Nephron progenitor cell (in vitro differentiated cells): ENCODE data around the gene RGS17.
"Not testable (repeated sequence)": the region's sequence is repeated elsewhere in the genome, so short reads cannot be mapped to it uniquely, and the experiment has no call there.

Experiments
- DNase-seq: peaks from one replicate; pipeline ENCODE4 v3.0.0; 2021
- H3K27ac Mint-ChIP-seq: 2 replicates; pipeline ENCODE4 v1.8.0; 2021; ENCODE audit warnings: mild to moderate bottlenecking, moderate library complexity, mixed read lengths
- H3K27me3 Mint-ChIP-seq: 2 replicates; pipeline ENCODE4 v1.8.0; 2021; ENCODE audit warnings: mild to moderate bottlenecking, low read depth, mixed read lengths; ENCODE audit not compliant: poor library complexity
- H3K36me3 Mint-ChIP-seq: 2 replicates; pipeline ENCODE4 v1.8.0; 2021; ENCODE audit warnings: low read depth, mixed read lengths
- H3K4me1 Mint-ChIP-seq: 2 replicates; pipeline ENCODE4 v1.8.0; 2021; ENCODE audit warnings: mixed read lengths
- H3K4me3 Mint-ChIP-seq: 2 replicates; pipeline ENCODE4 v1.8.0; 2021; ENCODE audit warnings: mild to moderate bottlenecking, moderate library complexity, mixed read lengths
- H3K9me3 Mint-ChIP-seq: 2 replicates; pipeline ENCODE4 v1.8.0; 2021; ENCODE audit warnings: mild to moderate bottlenecking, moderate library complexity, mixed read lengths
- CTCF ChIP-seq: fragments of 200-600 bp; sonication (generic); IDR thresholded peaks from 2 replicates; pipeline ENCODE4 v1.5.0; 2021; ENCODE audit warnings: antibody characterized with exemption

Gene RGS17

GRCh38 chr6:153012856-153013255 is 118.2 kb downstream of the RGS17 start:
- Mint-ChIP-seq H3K4me3 (no peak overlapping the region), H3K27ac (no peak overlapping the region), H3K36me3 (no peaks in the 10 kb centered on the region), H3K9me3 (no peaks in the 10 kb centered on the region), H3K4me1 (no peaks in the 10 kb centered on the region), H3K27me3 (no peaks in the 10 kb centered on the region)
- no peak for TF ChIP-seq CTCF
- no peak for DNase-seq

- H3K4me1 Mint-ChIP-seq = peaks cover 39% of the 10 kb centered on the region
- no peak for DNase-seq
These were observed 127.8 kb downstream of the RGS17 start for GRCh38 chr6:153003366-153003690.

GRCh38 chr6:153002613-153003365 is 128.3 kb downstream of the RGS17 start, which contains the start of gene MTRF1L:
TSS of gene MTRF1L (minus strand) at chr6:153002709. CDS start at chr6:153002685, 24 bp downstream.
- no peaks in the 10 kb centered on the region for H3K9me3 Mint-ChIP-seq
- H3K27ac Mint-ChIP-seq = peak within 1 kb of the TSS; percentile 100
- peak; percentile 92 for DNase-seq
- TF ChIP-seq CTCF = no peak
- H3K4me3 Mint-ChIP-seq = peak within 1 kb of the TSS; percentile 95
- H3K36me3 Mint-ChIP-seq = peaks cover 14% of the 10 kb centered on the region
- H3K4me1 Mint-ChIP-seq = peaks cover 39% of the 10 kb centered on the region
- no peaks in the 10 kb centered on the region for H3K27me3 Mint-ChIP-seq

More at GRCh38 chr6:153003366-153003690, 127.8 kb downstream of the RGS17 start:
- Mint-ChIP-seq H3K27ac (peak overlapping the region; percentile 100), H3K27me3 (no peaks in the 10 kb centered on the region), H3K36me3 (peaks cover 14% of the 10 kb centered on the region), H3K9me3 (no peaks in the 10 kb centered on the region), H3K4me3 (peak overlapping the region; percentile 95)
- no peak for TF ChIP-seq CTCF

GRCh38 chr6:153001767-153002612 is 129.1 kb downstream of the RGS17 start:
- no peaks in the 10 kb centered on the region for H3K9me3 Mint-ChIP-seq
- H3K36me3 Mint-ChIP-seq = peaks cover 20% of the 10 kb centered on the region
- no peak for TF ChIP-seq CTCF
- peaks cover 39% of the 10 kb centered on the region for H3K4me1 Mint-ChIP-seq
- peak overlapping the region; percentile 96 for H3K27ac Mint-ChIP-seq
- DNase-seq = peak; percentile 34
- no peaks in the 10 kb centered on the region for H3K27me3 Mint-ChIP-seq
- peak overlapping the region; percentile 95 for H3K4me3 Mint-ChIP-seq

- not testable (repeated sequence) for H3K27me3 Mint-ChIP-seq, DNase-seq, H3K9me3 Mint-ChIP-seq
- Mint-ChIP-seq H3K36me3 (peaks cover 24% of the 10 kb centered on the region), H3K4me1 (peaks cover 39% of the 10 kb centered on the region), H3K4me3 (peak overlapping the region; percentile 95), H3K27ac (peak overlapping the region; percentile 39)
These were observed 130.3 kb downstream of the RGS17 start for GRCh38 chr6:153000790-153001189.

GRCh38 chr6:153000243-153000642 is 130.8 kb downstream of the RGS17 start:
- DNase-seq = no peak
- Mint-ChIP-seq H3K4me1 (peaks cover 39% of the 10 kb centered on the region), H3K27ac (peak overlapping the region; percentile 39), H3K36me3 (peaks cover 24% of the 10 kb centered on the region), H3K9me3 (no peaks in the 10 kb centered on the region), H3K27me3 (no peaks in the 10 kb centered on the region), H3K4me3 (peak overlapping the region; percentile 71)
- no peak for TF ChIP-seq CTCF

GRCh38 chr6:152999538-152999937 is 131.5 kb downstream of the RGS17 start:
- Mint-ChIP-seq H3K4me3 (peak overlapping the region; percentile 45), H3K36me3 (peaks cover 24% of the 10 kb centered on the region)
- H3K9me3 Mint-ChIP-seq = not testable (repeated sequence)

More at GRCh38 chr6:152999538-152999937, 131.5 kb downstream of the RGS17 start:
- H3K27me3 Mint-ChIP-seq, DNase-seq: not testable (repeated sequence)
- Mint-ChIP-seq H3K27ac (peak overlapping the region; percentile 80), H3K4me1 (peaks cover 39% of the 10 kb centered on the region)
